Naive B cell (primary cell): ENCODE results near the gene PP2D1. TPM values are rescaled to one million over a fixed set of nuclear protein-coding genes. Genes with fewer than 3 reads are reported as not detected.
"Not testable (repeated sequence)": the region's sequence is repeated elsewhere in the genome, so short reads cannot be mapped to it uniquely, and the experiment has no call there.

Experiments used
- ATAC-seq, 2 donors: fragments of 150-1000 bp; cut with Tn5 transposase; 2 replicates each; pipeline ENCODE4 v1.10.0; 2021; ENCODE audit warnings: low read depth in 2 of 2, mild to moderate bottlenecking in 2 of 2, moderate library complexity in 2 of 2
- DNase-seq: peaks from one replicate; pipeline ENCODE4 v3.0.0; 2022
- H3K27ac Mint-ChIP-seq, 6 donors: one replicate each; pipeline ENCODE4 v1.8.0; 2020 to 2022; ENCODE audit warnings: mild to moderate bottlenecking in 6 of 6, mixed read lengths in 6 of 6, moderate library complexity in 5 of 6, inconsistent platforms in 2 of 6
- H3K27me3 Mint-ChIP-seq, 3 donors: one replicate each; pipeline ENCODE4 v1.8.0; 2021 to 2022; ENCODE audit warnings: mixed read lengths in 3 of 3, mild to moderate bottlenecking in 1 of 3
- H3K36me3 Mint-ChIP-seq, 2 donors: one replicate each; pipeline ENCODE4 v1.8.0; 2020 to 2022; ENCODE audit warnings: mixed read lengths in 2 of 2, inconsistent platforms in 1 of 2, mild to moderate bottlenecking in 1 of 2
- H3K4me1 Mint-ChIP-seq, 3 donors: one replicate each; pipeline ENCODE4 v1.8.0; 2020 to 2022; ENCODE audit warnings: mixed read lengths in 3 of 3, inconsistent platforms in 1 of 3, mild to moderate bottlenecking in 1 of 3, moderate library complexity in 1 of 3
- H3K4me3 Mint-ChIP-seq, 8 donors: one replicate each; pipeline ENCODE4 v1.8.0; 2020 to 2022; ENCODE audit warnings: mild to moderate bottlenecking in 8 of 8, mixed read lengths in 8 of 8, moderate library complexity in 8 of 8, inconsistent platforms in 2 of 8
- H3K9me3 Mint-ChIP-seq, 7 donors: one replicate each; pipeline ENCODE4 v1.8.0; 2020 to 2022; ENCODE audit warnings: mixed read lengths in 7 of 7, mild to moderate bottlenecking in 5 of 7, inconsistent platforms in 2 of 7, moderate library complexity in 1 of 7
- polyA plus RNA-seq, 6 donors: library from polyadenylated mRNA; unstranded; fragments of 300-500 nt; fragmentation: Illumina TruSeq; gene quantifications; one replicate each; pipeline ENCODE4 v1.2.3, GENCODE V29; 2021; ENCODE audit warnings: low read depth in 6 of 6

PP2D1 gene
- polyA plus RNA-seq, 6 donors from 2014 or later = 0.71 to 1.1 (median 1.0) TPM; not detected in 1

- H3K27ac Mint-ChIP-seq = peak overlapping the region in 2 of 6 donors; percentile 78 to 94
- H3K9me3 Mint-ChIP-seq = no peaks in the 10 kb centered on the region
- H3K27me3 Mint-ChIP-seq = no peaks in the 10 kb centered on the region
- no peaks in the 10 kb centered on the region for H3K36me3 Mint-ChIP-seq
- DNase-seq (no peak), ATAC-seq (no peak)
- peak overlapping the region in 3 of 8 donors; percentile 52 to 91 (median 91) for H3K4me3 Mint-ChIP-seq
- peaks cover 20 to 30% (median 29%) of the 10 kb centered on the region in 3 donors for H3K4me1 Mint-ChIP-seq
These were observed 25.4 kb upstream of the PP2D1 start for GRCh38 chr3:20037255-20037996.

DNA sequence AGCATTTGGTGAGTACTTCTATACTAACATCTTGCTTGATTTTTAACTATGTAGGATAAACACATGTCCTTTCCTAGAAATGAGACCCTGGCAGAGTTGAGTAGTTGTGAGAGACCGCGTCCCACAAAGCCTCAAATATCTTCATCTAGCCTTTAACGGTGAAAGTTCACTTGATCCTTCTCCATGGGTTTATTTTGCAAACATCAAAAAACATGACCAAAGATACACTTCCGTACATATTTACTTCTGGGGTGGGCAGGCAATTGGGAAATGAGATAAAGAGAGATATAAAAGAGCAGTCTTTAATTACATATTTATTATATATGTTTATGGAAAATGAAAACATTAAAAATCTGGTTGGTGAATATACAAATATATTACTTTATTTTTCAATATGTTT lies 23.0 kb upstream of the PP2D1 start:
- Mint-ChIP-seq H3K27me3 (no peaks in the 10 kb centered on the region), H3K36me3 (no peaks in the 10 kb centered on the region), H3K9me3 (no peaks in the 10 kb centered on the region), H3K27ac (no peak overlapping the region), H3K4me1 (peaks cover 10 to 14% (median 13%) of the 10 kb centered on the region in 3 donors), H3K4me3 (no peak overlapping the region)
- ATAC-seq (no peak), DNase-seq (no peak)

- ATAC-seq = not testable (repeated sequence)
These were observed 19.9 kb upstream of the PP2D1 start for GRCh38 chr3:20031939-20032338.

DNA sequence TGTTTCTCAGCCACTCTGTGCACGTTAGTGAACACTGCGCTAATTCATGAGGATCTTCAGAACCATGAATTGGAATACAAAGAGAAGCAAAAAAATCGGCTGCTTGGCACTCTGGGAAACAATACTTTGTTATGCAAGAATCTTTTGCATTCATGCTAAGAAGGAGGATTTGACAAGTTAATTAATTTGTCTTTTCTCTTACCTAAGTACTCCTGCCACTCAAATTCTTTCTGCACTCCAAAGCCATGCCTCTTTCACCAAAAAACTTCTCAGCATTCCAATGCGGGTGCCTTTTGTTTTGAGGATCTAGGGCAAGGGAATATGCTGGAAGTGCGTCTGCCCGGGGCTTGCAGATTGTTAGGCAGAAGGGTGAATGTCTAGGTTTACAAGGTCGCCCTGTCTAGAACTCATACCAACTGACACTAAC lies 16.9 kb upstream of the PP2D1 start:
- H3K36me3 Mint-ChIP-seq = no peaks in the 10 kb centered on the region
- no peaks in the 10 kb centered on the region for H3K9me3 Mint-ChIP-seq
- ATAC-seq (no peak), DNase-seq (no peak)
- H3K27me3 Mint-ChIP-seq = no peaks in the 10 kb centered on the region
- H3K27ac Mint-ChIP-seq = no peak overlapping the region
- peaks cover 3 to 6% (median 5%) of the 10 kb centered on the region in 3 donors for H3K4me1 Mint-ChIP-seq
- H3K4me3 Mint-ChIP-seq = no peak overlapping the region

More at GRCh38 chr3:20031939-20032338, 19.9 kb upstream of the PP2D1 start:
- not testable (repeated sequence) for H3K4me1 Mint-ChIP-seq, H3K27me3 Mint-ChIP-seq, H3K4me3 Mint-ChIP-seq, H3K9me3 Mint-ChIP-seq, H3K36me3 Mint-ChIP-seq, H3K27ac Mint-ChIP-seq, DNase-seq

- DNase-seq = no peak
- no peak for ATAC-seq
- peaks cover 10 to 11% (median 11%) of the 10 kb centered on the region in 3 donors for H3K4me1 Mint-ChIP-seq
- no peaks in the 10 kb centered on the region for H3K27me3 Mint-ChIP-seq
- no peak overlapping the region for H3K4me3 Mint-ChIP-seq
- H3K9me3 Mint-ChIP-seq = no peaks in the 10 kb centered on the region
- H3K27ac Mint-ChIP-seq = no peak overlapping the region
- H3K36me3 Mint-ChIP-seq = no peaks in the 10 kb centered on the region
These were observed 15.1 kb upstream of the PP2D1 start for GRCh38 chr3:20027136-20027535.

DNA sequence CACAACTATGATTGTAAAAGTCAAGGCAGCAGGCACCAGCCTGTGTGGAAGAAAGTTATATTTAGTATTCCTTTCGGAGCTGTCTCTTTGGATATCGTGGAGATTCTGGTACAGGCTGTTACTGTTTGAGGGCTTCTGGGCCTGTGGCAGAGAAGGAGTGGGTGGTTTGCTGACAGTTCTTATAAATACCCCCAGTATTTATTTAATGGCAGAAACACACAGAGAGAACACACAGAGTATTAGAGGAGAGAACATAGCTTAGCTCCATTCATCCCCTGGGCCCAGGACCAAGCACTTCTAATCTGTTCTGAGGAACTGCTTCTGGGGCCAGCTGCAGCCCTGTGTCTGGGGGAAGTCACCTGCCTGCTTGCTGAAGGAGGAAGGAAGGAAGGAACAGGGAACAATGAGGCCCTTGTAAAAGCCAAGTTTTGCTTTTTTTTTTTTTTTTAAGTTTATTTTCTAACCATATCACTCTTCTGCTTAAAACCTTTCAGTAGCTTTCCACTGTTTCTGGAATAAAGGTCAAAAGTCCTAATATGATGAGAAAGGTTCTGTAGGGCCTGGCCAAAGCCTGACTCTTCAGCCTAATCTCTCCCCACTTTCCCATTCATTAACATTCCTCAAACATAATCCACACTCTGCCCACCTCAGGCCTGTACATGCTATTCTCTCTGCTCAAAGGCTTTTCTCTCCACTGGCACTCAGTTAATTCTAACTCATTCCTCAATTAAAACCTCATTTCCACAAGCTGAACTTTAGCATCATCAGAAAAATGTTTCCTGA lies 11.8 kb upstream of the PP2D1 start:
- DNase-seq = peak; percentile 7
- H3K4me1 Mint-ChIP-seq = peaks cover 10 to 11% (median 11%) of the 10 kb centered on the region in 3 donors
- peak; percentile 70 to 83 for ATAC-seq
- no peaks in the 10 kb centered on the region for H3K9me3 Mint-ChIP-seq
- peak overlapping the region in 5 of 6 donors; percentile 12 to 92 (median 67) for H3K27ac Mint-ChIP-seq
- no peak overlapping the region for H3K4me3 Mint-ChIP-seq
- H3K36me3 Mint-ChIP-seq = no peaks in the 10 kb centered on the region
- H3K27me3 Mint-ChIP-seq = no peaks in the 10 kb centered on the region

DNA sequence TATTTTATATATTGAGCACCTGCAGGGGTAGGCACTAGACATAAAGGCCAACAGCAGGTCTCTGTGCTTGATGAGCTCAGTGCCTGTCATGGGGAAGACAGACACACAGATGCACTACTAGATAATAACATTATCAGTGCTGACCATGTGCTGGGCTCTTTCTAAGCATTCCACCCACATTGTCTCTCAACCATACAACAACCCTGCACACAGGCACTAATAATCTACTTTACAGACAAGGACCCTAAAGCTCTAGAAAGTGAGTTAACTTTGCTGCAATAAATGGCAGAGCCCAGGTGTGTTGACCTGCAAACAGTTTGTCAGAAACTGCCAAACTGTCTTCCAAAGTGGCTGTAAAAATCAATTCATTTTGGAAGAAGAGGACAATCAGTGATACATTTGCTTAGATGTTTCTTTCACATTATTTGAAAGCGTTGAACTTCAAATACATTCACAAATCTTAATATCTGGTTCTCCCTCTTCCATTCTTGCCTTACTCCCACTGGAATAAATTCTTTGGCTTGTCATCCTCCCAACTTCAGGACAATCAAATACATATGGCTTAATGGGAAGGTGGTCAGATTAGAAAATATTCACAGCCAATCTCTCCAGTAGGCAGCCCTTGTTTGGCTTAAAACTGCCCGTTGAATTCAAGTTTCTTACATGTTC lies 11.0 kb upstream of the PP2D1 start:
- Mint-ChIP-seq H3K36me3 (no peaks in the 10 kb centered on the region), H3K9me3 (no peaks in the 10 kb centered on the region), H3K27me3 (no peaks in the 10 kb centered on the region), H3K4me1 (peaks cover 10 to 11% (median 11%) of the 10 kb centered on the region in 3 donors), H3K4me3 (no peak overlapping the region), H3K27ac (peak overlapping the region in 4 of 6 donors; percentile 18 to 92 (median 63))
- no peak for DNase-seq
- ATAC-seq = no peak

GRCh38 chr3:20016076-20016475 lies 4.0 kb upstream of the PP2D1 start:
- H3K9me3 Mint-ChIP-seq, H3K27ac Mint-ChIP-seq, H3K4me1 Mint-ChIP-seq, DNase-seq, H3K36me3 Mint-ChIP-seq, H3K27me3 Mint-ChIP-seq, H3K4me3 Mint-ChIP-seq, ATAC-seq: not testable (repeated sequence)

DNA sequence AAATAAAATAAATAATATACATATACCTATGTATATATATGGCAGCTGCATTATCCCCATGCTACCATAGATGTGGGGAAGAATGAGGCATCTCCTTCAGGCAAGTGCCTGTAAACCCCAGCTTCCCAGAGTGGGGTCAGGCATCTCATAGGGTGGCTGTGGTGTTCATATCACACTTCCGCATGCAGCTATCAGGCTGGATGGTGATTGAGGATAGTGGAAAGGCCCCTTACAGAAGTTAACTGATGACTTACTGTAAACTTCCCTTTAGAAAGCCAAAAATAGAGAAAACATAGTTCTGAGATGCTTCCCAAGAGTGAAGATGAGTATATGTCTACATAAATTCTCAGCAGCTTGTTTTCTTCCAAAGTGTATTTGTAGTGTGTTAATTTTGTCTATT lies 3.5 kb upstream of the PP2D1 start:
- no peaks in the 10 kb centered on the region for H3K27me3 Mint-ChIP-seq
- no peak for ATAC-seq
- no peaks in the 10 kb centered on the region for H3K9me3 Mint-ChIP-seq
- no peaks in the 10 kb centered on the region for H3K36me3 Mint-ChIP-seq
- DNase-seq = no peak
- H3K4me3 Mint-ChIP-seq = no peak overlapping the region
- no peaks in the 10 kb centered on the region for H3K4me1 Mint-ChIP-seq
- no peak overlapping the region for H3K27ac Mint-ChIP-seq

GRCh38 chr3:20013396-20013795 lies 1.3 kb upstream of the PP2D1 start:
- Mint-ChIP-seq H3K4me1 (no peaks in the 10 kb centered on the region), H3K9me3 (no peaks in the 10 kb centered on the region), H3K4me3 (peak overlapping the region in 1 of 8 donors; percentile 17), H3K36me3 (no peaks in the 10 kb centered on the region), H3K27ac (no peak overlapping the region), H3K27me3 (no peaks in the 10 kb centered on the region)
- DNase-seq = no peak
- ATAC-seq = no peak

DNA sequence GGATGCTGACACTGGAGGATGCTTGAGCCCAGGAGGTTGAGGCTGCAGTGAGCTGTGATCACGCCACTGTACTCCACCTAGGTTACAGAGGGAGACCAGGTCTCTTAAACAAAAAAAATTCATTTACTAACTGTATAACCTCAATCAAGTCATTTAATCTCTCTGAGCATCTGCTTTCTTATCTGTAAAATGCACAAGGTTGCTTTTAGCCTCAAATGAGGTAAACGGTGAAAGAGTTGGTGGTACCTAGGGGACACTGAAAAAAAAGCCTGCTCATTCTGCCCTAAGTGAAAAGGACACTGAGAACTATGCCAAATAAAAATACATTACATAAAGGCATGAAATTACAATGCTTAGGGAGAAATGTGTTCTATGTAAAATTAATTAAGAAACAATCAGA lies 3.4 kb downstream of the PP2D1 start:
- no peak overlapping the region for H3K27ac Mint-ChIP-seq
- no peak for ATAC-seq
- no peak overlapping the region for H3K4me3 Mint-ChIP-seq
- H3K36me3 Mint-ChIP-seq = no peaks in the 10 kb centered on the region
- DNase-seq = no peak
- H3K4me1 Mint-ChIP-seq = no peaks in the 10 kb centered on the region
- H3K27me3 Mint-ChIP-seq = no peaks in the 10 kb centered on the region
- H3K9me3 Mint-ChIP-seq = no peaks in the 10 kb centered on the region

- no peaks in the 10 kb centered on the region for H3K4me1 Mint-ChIP-seq
- no peaks in the 10 kb centered on the region for H3K9me3 Mint-ChIP-seq
- H3K4me3 Mint-ChIP-seq = no peak overlapping the region
- H3K36me3 Mint-ChIP-seq = no peaks in the 10 kb centered on the region
- H3K27ac Mint-ChIP-seq = no peak overlapping the region
- ATAC-seq (no peak), DNase-seq (no peak)
- no peaks in the 10 kb centered on the region for H3K27me3 Mint-ChIP-seq
These were observed 4.1 kb downstream of the PP2D1 start for GRCh38 chr3:20007960-20008359.

- H3K27me3 Mint-ChIP-seq = no peaks in the 10 kb centered on the region
- DNase-seq = no peak
- H3K4me1 Mint-ChIP-seq = no peaks in the 10 kb centered on the region
- no peak overlapping the region for H3K4me3 Mint-ChIP-seq
- no peak overlapping the region for H3K27ac Mint-ChIP-seq
- peaks cover 0 to 3% (median 0%) of the 10 kb centered on the region in 7 donors for H3K9me3 Mint-ChIP-seq
- ATAC-seq = no peak
- no peaks in the 10 kb centered on the region for H3K36me3 Mint-ChIP-seq
These were observed 10.1 kb downstream of the PP2D1 start for GRCh38 chr3:20001932-20002331.
